Epithelial cell of prostate (primary cell): ENCODE results near the gene GRIN2B.
A peak's percentile ranks its signal among the peaks of the same experiment; 100 is the strongest.

Experiments used
- DNase-seq: peaks from one replicate; pipeline ENCODE4 v3.0.0-alpha.2; 2011; ENCODE audit warnings: low read depth, low spot score
- H3K27ac ChIP-seq: fragments of 450-650 bp; 2 replicates; pipeline ENCODE4 v1.5.1; 2017; ENCODE audit warnings: mild to moderate bottlenecking

GRIN2B gene

GRCh38 chr12:13959131-13959723 lies 22.2 kb downstream of the GRIN2B start:
- no peak overlapping the region for H3K27ac ChIP-seq

GRCh38 chr12:13957576-13957975 lies 23.8 kb downstream of the GRIN2B start:
- H3K27ac ChIP-seq: no peak overlapping the region
- DNase-seq: no peak

More at GRCh38 chr12:13959131-13959723, 22.2 kb downstream of the GRIN2B start:
- DNase-seq: no peak

GRCh38 chr12:13956060-13956590 lies 25.3 kb downstream of the GRIN2B start:
- DNase-seq: no peak
- no peak overlapping the region for H3K27ac ChIP-seq

- DNase-seq: no peak
- no peak overlapping the region for H3K27ac ChIP-seq
Measured at GRCh38 chr12:13952096-13952495, 29.3 kb downstream of the GRIN2B start.

- no peak overlapping the region for H3K27ac ChIP-seq
- DNase-seq: no peak
Measured at GRCh38 chr12:13950502-13950901, 30.9 kb downstream of the GRIN2B start.

- DNase-seq: no peak
- no peak overlapping the region for H3K27ac ChIP-seq
Measured at GRCh38 chr12:13948621-13949020, 32.8 kb downstream of the GRIN2B start.

GRCh38 chr12:13947276-13947946 lies 34.0 kb downstream of the GRIN2B start:
- DNase-seq: no peak
- H3K27ac ChIP-seq: no peak overlapping the region

GRCh38 chr12:13945641-13946040 lies 35.8 kb downstream of the GRIN2B start:
- no peak overlapping the region for H3K27ac ChIP-seq
- no peak for DNase-seq

- H3K27ac ChIP-seq: no peak overlapping the region
- DNase-seq: no peak
Measured at GRCh38 chr12:13945236-13945635, 36.2 kb downstream of the GRIN2B start.

GRCh38 chr12:13942826-13943225 lies 38.6 kb downstream of the GRIN2B start:
- H3K27ac ChIP-seq: no peak overlapping the region
- no peak for DNase-seq

GRCh38 chr12:13941258-13942249 lies 39.8 kb downstream of the GRIN2B start:
- DNase-seq: peak; percentile 27
- H3K27ac ChIP-seq: no peak overlapping the region

- no peak for DNase-seq
- no peak overlapping the region for H3K27ac ChIP-seq
Measured at GRCh38 chr12:13940335-13940865, 41.0 kb downstream of the GRIN2B start.

- no peak for DNase-seq
- no peak overlapping the region for H3K27ac ChIP-seq
Measured at GRCh38 chr12:13937735-13938134, 43.7 kb downstream of the GRIN2B start.

- H3K27ac ChIP-seq: no peak overlapping the region
- DNase-seq: no peak
Measured at GRCh38 chr12:13935169-13935568, 46.2 kb downstream of the GRIN2B start.
